Upper lobe of left lung (tissue), 6 donors: ENCODE measurements around the gene TNFRSF8. TPM values are rescaled to one million over a fixed set of nuclear protein-coding genes. Genes with fewer than 3 reads are reported as not detected.

ENCODE experiments used
- ATAC-seq, 2 donors: fragments of 200-7000 bp; cut with Tn5 transposase; one replicate each; pipeline ENCODE4 v1.9.1; 2022; ENCODE audit warnings: mild to moderate bottlenecking in 2 of 2, moderate library complexity in 2 of 2; ENCODE audit not compliant: low FRiP score in 2 of 2
- DNase-seq, 2 donors: peaks; one replicate each; pipeline ENCODE4 v3.0.0-alpha.2; 2019 to 2020
- H3K27ac ChIP-seq, 4 donors: fragments of 200-600 bp; sonication (generic); one replicate each; pipeline ENCODE4 v1.5.1; 2016 to 2019
- H3K27me3 ChIP-seq, 4 donors: fragments of 200-600 bp; sonication (generic); one replicate each; pipeline ENCODE4 v1.5.1; 2017 to 2019
- H3K36me3 ChIP-seq, 4 donors: fragments of 200-600 bp; sonication (generic); one replicate each; pipeline ENCODE4 v1.5.1; 2016 to 2019
- H3K4me1 ChIP-seq, 4 donors: fragments of 200-600 bp; sonication (generic); one replicate each; pipeline ENCODE4 v1.5.1; 2018 to 2019
- H3K4me3 ChIP-seq, 4 donors: fragments of 200-600 bp; sonication (generic); one replicate each; pipeline ENCODE4 v1.5.1; 2017 to 2019; ENCODE audit warnings: mild to moderate bottlenecking in 2 of 4, moderate library complexity in 1 of 4
- H3K9me3 ChIP-seq, 4 donors: fragments of 200-600 bp; sonication (generic); one replicate each; pipeline ENCODE4 v1.5.1; 2018 to 2019
- EP300 ChIP-seq, 4 donors: sonication (generic); formaldehyde crosslinking; IDR thresholded peaks; one replicate each; pipeline ENCODE4 v1.5.1; 2017; ENCODE audit warnings: antibody characterized with exemption in 4 of 4, control low read depth in 2 of 4
- POLR2A ChIP-seq, 4 donors: fragments of 450-650 bp; IDR thresholded peaks; one replicate each; pipeline ENCODE4 v1.5.1; 2016 to 2017; ENCODE audit warnings: antibody characterized with exemption in 4 of 4, mild to moderate bottlenecking in 2 of 4
- POLR2AphosphoS5 ChIP-seq, 2 donors: sonication (generic); formaldehyde crosslinking; IDR thresholded peaks; one replicate each; pipeline ENCODE4 v1.5.1; 2017; ENCODE audit warnings: antibody characterized with exemption in 2 of 2
- WGBS, 2 donors: methylation state at CpG; one replicate each; pipeline ENCODE4 v1.1.5; 2017 to 2018; 5-methylcytosine and 5-hydroxymethylcytosine counted together
- total RNA-seq, 6 donors: library from RNA; depleted of rRNA in 4 of 6; stranded (reverse); fragments of >200 nt in 4 of 6; gene quantifications; one replicate each; pipeline versions ENCODE4 v1.1.0 to v1.2.1, GENCODE V29; 2016 to 2021
- TF ChIP-seq, protein P1 (sequence below), 6 experiments: fragments of 450-650 bp in 4 of 6; fragments of 200-600 bp in 2 of 6; sonication (generic) in 2 of 6; IDR thresholded peaks; one replicate each; pipeline ENCODE4 v1.5.1; 2016 to 2019; ENCODE audit warnings: antibody characterized with exemption in 6 of 6
- donor health status: DM: no; HTN: no; CAD: no; lungs with moderate emphysema.
- donor health status: DM: no; HTN: yes; CAD: no; lungs with severe emphysema.

TNFRSF8 gene
- 1 to 10 TPM in 4 of 6 donors, under 1 TPM in 2; 0.22 to 3.3 (median 1.2) TPM for total RNA-seq

DNA sequence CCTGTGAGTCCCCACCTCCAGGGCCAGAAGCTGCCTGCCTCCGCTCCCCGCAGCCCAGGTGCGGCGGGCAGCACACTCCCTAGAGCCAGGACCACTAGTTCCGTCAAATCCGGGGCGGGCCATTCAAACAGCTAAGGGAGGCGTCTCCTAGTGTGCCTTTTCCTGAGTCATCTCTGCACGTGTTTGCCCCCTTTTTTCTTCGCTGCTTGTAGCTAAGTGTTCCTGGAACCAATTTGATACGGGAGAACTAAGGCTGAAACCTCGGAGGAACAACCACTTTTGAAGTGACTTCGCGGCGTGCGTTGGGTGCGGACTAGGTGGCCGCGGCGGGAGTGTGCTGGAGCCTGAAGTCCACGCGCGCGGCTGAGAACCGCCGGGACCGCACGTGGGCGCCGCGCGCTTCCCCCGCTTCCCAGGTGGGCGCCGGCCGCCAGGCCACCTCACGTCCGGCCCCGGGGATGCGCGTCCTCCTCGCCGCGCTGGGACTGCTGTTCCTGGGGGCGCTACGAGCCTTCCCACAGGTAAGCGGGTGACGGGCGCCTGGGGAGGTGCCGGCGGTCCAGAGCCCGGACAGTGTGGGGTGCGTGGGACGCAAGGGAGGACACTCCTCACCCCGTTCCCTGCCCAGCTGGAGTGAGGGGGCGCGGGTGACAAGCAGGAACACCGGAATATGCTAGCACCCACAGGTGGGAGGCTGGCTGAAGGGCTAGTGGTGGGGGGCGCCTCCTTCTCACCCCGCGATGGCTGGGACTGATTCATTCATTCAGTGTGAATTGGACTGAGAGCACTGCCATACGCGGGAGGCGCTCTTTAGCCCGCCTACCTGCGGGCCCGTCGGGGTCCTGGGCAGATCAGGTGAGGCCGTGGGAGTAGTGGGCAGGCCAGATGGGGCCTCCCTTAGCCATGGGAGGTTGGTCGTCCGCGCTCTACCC, at the start of gene TNFRSF8:
TNFRSF8 (plus strand) TSS at position 163 of the 932 bp plus-strand sequence; CDS start at position 459, 296 bp downstream.
- H3K27ac ChIP-seq = no peak within 1 kb of the TSS
- no peaks in the 10 kb centered on the region for H3K36me3 ChIP-seq
- peaks cover 0 to 21% (median 10%) of the 10 kb centered on the region in 4 donors for H3K27me3 ChIP-seq
- ATAC-seq (peak in 1 of 2 donors; percentile 35), DNase-seq (peak in 1 of 2 donors; percentile 69)
- peak within 1 kb of the TSS in 2 of 4 donors; percentile 1 to 6 for H3K4me3 ChIP-seq
- 4 to 5% methylated on average over 37 to 49 of the region's 72 CpGs for WGBS, 2 donors
- H3K4me1 ChIP-seq = peaks cover 5 to 20% (median 16%) of the 10 kb centered on the region in 4 donors
- no peaks in the 10 kb centered on the region for H3K9me3 ChIP-seq
- TF ChIP-seq POLR2A (IDR thresholded peaks at IDR 0.05) (no peak), POLR2AphosphoS5 (IDR thresholded peaks at IDR 0.05) (no peak), EP300 (IDR thresholded peaks at IDR 0.05) (no peak)
- TF ChIP-seq, protein P1, sequence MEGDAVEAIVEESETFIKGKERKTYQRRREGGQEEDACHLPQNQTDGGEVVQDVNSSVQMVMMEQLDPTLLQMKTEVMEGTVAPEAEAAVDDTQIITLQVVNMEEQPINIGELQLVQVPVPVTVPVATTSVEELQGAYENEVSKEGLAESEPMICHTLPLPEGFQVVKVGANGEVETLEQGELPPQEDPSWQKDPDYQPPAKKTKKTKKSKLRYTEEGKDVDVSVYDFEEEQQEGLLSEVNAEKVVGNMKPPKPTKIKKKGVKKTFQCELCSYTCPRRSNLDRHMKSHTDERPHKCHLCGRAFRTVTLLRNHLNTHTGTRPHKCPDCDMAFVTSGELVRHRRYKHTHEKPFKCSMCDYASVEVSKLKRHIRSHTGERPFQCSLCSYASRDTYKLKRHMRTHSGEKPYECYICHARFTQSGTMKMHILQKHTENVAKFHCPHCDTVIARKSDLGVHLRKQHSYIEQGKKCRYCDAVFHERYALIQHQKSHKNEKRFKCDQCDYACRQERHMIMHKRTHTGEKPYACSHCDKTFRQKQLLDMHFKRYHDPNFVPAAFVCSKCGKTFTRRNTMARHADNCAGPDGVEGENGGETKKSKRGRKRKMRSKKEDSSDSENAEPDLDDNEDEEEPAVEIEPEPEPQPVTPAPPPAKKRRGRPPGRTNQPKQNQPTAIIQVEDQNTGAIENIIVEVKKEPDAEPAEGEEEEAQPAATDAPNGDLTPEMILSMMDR (IDR thresholded peaks at IDR 0.05) = no peak

DNA sequence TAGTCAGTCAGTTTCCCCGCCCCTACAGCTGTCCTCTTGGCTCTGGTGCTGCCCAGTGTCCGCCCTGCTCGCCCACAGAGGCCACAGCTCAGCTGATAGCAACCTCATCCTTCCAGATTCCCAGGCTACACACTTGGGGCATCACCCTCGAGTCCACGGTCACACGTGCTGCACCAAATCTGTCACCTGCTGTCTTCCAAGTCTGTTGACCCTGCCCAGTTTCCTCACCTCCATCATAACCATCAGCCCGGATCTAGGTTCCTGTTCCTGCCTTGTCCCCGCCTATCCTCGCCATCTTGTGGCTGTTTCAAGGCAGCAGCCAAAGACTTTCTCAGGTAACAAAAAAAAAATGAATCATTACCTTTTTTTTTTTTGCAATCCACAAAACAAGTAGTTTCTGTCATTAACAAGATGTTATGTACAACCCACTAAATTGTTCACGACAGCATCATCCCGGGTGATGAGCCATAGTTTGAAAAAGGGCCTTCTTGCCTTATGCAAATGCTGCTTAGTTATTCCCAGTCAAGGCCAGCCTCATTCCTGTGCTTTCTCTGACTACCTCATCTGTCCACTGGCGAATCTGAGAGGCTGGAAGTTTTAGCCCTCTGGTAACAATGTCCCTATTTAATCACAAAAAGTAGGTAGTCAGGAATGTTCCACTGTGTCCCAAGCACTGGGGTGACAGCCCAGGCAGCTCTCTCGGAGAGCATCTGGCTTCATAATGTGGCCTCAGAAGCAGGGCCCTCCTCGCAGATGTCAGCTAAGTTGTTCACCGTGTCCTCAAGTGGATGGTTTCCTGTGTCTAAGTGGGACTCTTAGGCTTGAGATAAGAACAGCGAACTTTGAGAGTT, 48.7 kb upstream of the TNFRSF8 start:
- TF ChIP-seq POLR2A (IDR thresholded peaks at IDR 0.05) (no peak), POLR2AphosphoS5 (IDR thresholded peaks at IDR 0.05) (no peak), EP300 (IDR thresholded peaks at IDR 0.05) (peak in 1 of 4 donors; percentile 15)
- TF ChIP-seq, protein P1 (IDR thresholded peaks at IDR 0.05) = no peak
- H3K27me3 ChIP-seq = no peaks in the 10 kb centered on the region
- no peaks in the 10 kb centered on the region for H3K9me3 ChIP-seq
- peak overlapping the region; percentile 47 to 65 (median 52) for H3K27ac ChIP-seq
- peaks cover 0 to 9% (median 4%) of the 10 kb centered on the region in 4 donors for H3K4me1 ChIP-seq
- peaks cover 18 to 45% (median 32%) of the 10 kb centered on the region in 4 donors for H3K36me3 ChIP-seq
- no peak overlapping the region for H3K4me3 ChIP-seq
- WGBS, 2 donors = 73 to 75% methylated on average over 16 of the region's 16 CpGs
- DNase-seq = peak in 1 of 2 donors; percentile 75
- ATAC-seq = peak in 1 of 2 donors; percentile 80

DNA sequence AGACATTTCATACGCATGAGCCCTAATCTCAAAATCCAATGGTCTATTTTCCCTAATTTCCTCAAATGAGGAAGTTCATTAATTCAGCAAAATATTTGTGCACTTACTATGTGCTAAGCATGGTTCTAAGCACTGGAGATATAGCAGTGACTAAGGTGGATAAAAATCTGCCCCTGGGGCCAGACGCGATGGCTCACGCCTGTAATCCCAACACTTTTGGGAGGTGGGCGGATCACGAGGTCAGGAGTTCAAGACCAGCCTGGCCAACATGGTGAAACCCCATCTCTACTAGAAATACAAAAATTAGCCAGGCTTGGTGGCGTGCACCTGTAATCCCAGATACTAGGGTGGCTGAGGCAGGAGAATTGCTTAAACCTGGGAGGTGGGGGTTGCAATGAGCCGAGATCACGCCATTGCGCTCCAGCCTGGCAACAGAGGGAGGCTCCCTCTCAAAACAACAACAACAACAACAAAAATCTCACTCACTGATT, 48.1 kb upstream of the TNFRSF8 start:
- DNase-seq = no peak
- H3K27ac ChIP-seq = peak overlapping the region; percentile 49 to 81 (median 60)
- TF ChIP-seq, protein P1 (IDR thresholded peaks at IDR 0.05) = no peak
- no peak for TF ChIP-seq POLR2A (IDR thresholded peaks at IDR 0.05)
- TF ChIP-seq EP300 (IDR thresholded peaks at IDR 0.05) = no peak
- no peak for TF ChIP-seq POLR2AphosphoS5 (IDR thresholded peaks at IDR 0.05)
- no peaks in the 10 kb centered on the region for H3K27me3 ChIP-seq
- H3K4me3 ChIP-seq = no peak overlapping the region
- H3K36me3 ChIP-seq = peaks cover 12 to 38% (median 26%) of the 10 kb centered on the region in 4 donors
- peak in 1 of 2 donors; percentile 0 for ATAC-seq
- H3K4me1 ChIP-seq = peaks cover 2 to 11% (median 8%) of the 10 kb centered on the region in 4 donors
- 87 to 90% methylated on average over 10 of the region's 10 CpGs for WGBS, 2 donors
- no peaks in the 10 kb centered on the region for H3K9me3 ChIP-seq

DNA sequence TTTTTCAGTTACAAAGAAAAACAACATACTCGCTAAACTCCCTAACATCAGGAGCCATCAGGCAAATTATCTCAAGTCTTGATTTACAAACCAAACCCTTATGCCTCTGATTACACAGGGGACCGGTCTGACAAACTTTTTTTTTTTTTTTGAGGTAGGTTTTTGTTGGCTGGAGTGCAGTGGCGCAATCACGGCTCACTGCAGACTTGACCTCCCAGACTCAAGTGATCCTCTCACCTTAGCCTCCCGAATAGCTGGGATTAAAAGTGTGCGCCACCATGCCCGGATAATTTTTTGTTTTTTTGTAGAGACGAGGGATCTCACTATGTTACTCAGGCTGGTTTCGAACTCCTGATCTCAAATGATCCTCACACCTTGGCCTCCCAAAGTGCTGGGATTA, 47.6 kb upstream of the TNFRSF8 start:
- peaks cover 9 to 34% (median 21%) of the 10 kb centered on the region in 4 donors for H3K36me3 ChIP-seq
- ATAC-seq = no peak

More for the DNA sequence above, 47.6 kb upstream of the TNFRSF8 start:
- TF ChIP-seq POLR2AphosphoS5 (IDR thresholded peaks at IDR 0.05) = no peak
- TF ChIP-seq, protein P1 (IDR thresholded peaks at IDR 0.05) = no peak
- TF ChIP-seq EP300 (IDR thresholded peaks at IDR 0.05) = no peak
- no peak for TF ChIP-seq POLR2A (IDR thresholded peaks at IDR 0.05)
- Histone ChIP-seq H3K27ac (peak overlapping the region; percentile 49 to 81 (median 60)), H3K9me3 (no peaks in the 10 kb centered on the region), H3K27me3 (no peaks in the 10 kb centered on the region), H3K4me3 (no peak overlapping the region), H3K4me1 (peaks cover 6 to 15% (median 12%) of the 10 kb centered on the region in 4 donors)
- peak in 1 of 2 donors; percentile 48 for DNase-seq
- WGBS, 2 donors = 76% methylated on average over 9 of the region's 9 CpGs
